ENCODE data around the gene RNF151. TPM values are rescaled to one million over a fixed set of nuclear protein-coding genes. Genes with fewer than 3 reads are reported as not detected.
A peak's percentile ranks its signal among the peaks of the same experiment; 100 is the strongest.

The RNF151 gene
- total and polyA plus RNA-seq, 11 donors, result not detected

DNA sequence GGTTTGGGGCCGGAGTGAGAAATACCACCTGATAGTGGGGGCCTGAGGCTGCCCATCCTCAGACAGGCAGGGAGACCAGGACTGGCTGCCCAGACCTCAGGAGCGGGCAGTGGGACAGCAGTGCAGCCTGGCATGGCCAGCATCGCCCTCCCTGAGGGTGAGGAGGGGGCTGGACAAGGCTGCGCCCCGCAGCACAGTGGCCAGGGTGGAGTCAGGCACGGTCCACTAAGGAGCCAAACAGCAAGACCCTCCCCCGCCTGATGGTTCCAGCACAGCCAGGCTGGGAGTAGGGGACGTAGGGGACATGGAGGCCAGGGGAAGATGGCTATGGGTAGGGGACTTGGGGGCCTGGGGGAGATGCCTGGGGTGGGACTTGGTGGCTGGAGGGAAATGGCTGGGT is 39.7 kb downstream of the RNF151 start:
- H3K27ac ChIP-seq, result no peak overlapping the region
- no peaks in the 10 kb centered on the region for H3K27me3 ChIP-seq
- intact Hi-C loops (cut with DNase I), result loop anchor here in 2 of 10 donors (10.0 kb wide), 2 partner anchors 148 to 498 kb away; partner anchors contain the start of gene TRAF7 (in 1 of the 2)
- H3K4me3 ChIP-seq, result no peak overlapping the region
- H3K36me3 ChIP-seq, result peaks cover 0 to 23% (median 18%) of the 10 kb centered on the region in 9 donors
- ATAC-seq, result no peak
- no peak for DNase-seq
- peaks cover 20 to 73% (median 52%) of the 10 kb centered on the region in 12 donors for H3K4me1 ChIP-seq
- 89 to 94% (median 91%) methylated on average over 8 of the region's 8 CpGs for WGBS, 4 donors
- no peak for TF ChIP-seq POLR2A (IDR thresholded peaks at IDR 0.05)
- TF ChIP-seq, protein P1, sequence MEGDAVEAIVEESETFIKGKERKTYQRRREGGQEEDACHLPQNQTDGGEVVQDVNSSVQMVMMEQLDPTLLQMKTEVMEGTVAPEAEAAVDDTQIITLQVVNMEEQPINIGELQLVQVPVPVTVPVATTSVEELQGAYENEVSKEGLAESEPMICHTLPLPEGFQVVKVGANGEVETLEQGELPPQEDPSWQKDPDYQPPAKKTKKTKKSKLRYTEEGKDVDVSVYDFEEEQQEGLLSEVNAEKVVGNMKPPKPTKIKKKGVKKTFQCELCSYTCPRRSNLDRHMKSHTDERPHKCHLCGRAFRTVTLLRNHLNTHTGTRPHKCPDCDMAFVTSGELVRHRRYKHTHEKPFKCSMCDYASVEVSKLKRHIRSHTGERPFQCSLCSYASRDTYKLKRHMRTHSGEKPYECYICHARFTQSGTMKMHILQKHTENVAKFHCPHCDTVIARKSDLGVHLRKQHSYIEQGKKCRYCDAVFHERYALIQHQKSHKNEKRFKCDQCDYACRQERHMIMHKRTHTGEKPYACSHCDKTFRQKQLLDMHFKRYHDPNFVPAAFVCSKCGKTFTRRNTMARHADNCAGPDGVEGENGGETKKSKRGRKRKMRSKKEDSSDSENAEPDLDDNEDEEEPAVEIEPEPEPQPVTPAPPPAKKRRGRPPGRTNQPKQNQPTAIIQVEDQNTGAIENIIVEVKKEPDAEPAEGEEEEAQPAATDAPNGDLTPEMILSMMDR (IDR thresholded peaks at IDR 0.05), result no peak
- no peaks in the 10 kb centered on the region for H3K9me3 ChIP-seq

- Histone ChIP-seq H3K4me3 (peak overlapping the region in 4 of 12 donors; percentile 97 to 100 (median 98)), H3K27ac (no peak overlapping the region), H3K4me1 (peaks cover 20 to 73% (median 52%) of the 10 kb centered on the region in 12 donors), H3K9me3 (no peaks in the 10 kb centered on the region), H3K36me3 (peaks cover 0 to 13% (median 8%) of the 10 kb centered on the region in 9 donors), H3K27me3 (no peaks in the 10 kb centered on the region)
- TF ChIP-seq, protein P1 (IDR thresholded peaks at IDR 0.05), result no peak
- TF ChIP-seq POLR2A (IDR thresholded peaks at IDR 0.05), result no peak
- intact Hi-C loops (cut with DNase I), result loop anchor here in 2 of 10 donors (10.0 kb wide), 2 partner anchors 148 to 498 kb away; partner anchors contain the start of gene TRAF7 (in 1 of the 2)
- no peak for ATAC-seq
- 78 to 81% (median 81%) methylated on average over 15 to 16 of the region's 16 CpGs for WGBS, 4 donors
- DNase-seq, result peak in 1 of 5 donors; percentile 26
Measured at GRCh38 chr16:2007081-2007836, 40.6 kb downstream of the RNF151 start.

GRCh38 chr16:2008009-2008526 is 41.4 kb downstream of the RNF151 start:
- no peak for ATAC-seq
- WGBS, 4 donors, result 48 to 59% (median 53%) methylated on average over 10 to 15 of the region's 15 CpGs
- Histone ChIP-seq H3K36me3 (peaks cover 0 to 5% (median 2%) of the 10 kb centered on the region in 9 donors), H3K4me3 (peak overlapping the region in 9 of 12 donors; percentile 69 to 100 (median 97)), H3K27ac (peak overlapping the region in 3 of 12 donors; percentile 88 to 89 (median 88)), H3K27me3 (no peaks in the 10 kb centered on the region), H3K9me3 (no peaks in the 10 kb centered on the region), H3K4me1 (peaks cover 20 to 72% (median 52%) of the 10 kb centered on the region in 12 donors)
- intact Hi-C loops (cut with DNase I), result loop anchor here in 2 of 10 donors (2.0 to 10.0 kb wide), 3 partner anchors 23 to 497 kb away; partner anchors contain the start of genes GFER (in 1 of the 2) and TRAF7 (in 1 of the 2)
- peak in 2 of 5 donors; percentile 24 to 39 for DNase-seq
- TF ChIP-seq POLR2A (IDR thresholded peaks at IDR 0.05), result no peak
- TF ChIP-seq, protein P1 (IDR thresholded peaks at IDR 0.05), result no peak

All from heart left ventricle (tissue), 16 donors.